IPS-11a (cell line): ENCODE data around the gene SLC37A3.

Source experiments
- H3K4me3 ChIP-seq: one replicate; pipeline ENCODE4 v1.5.1; 2013; ENCODE audit warnings: low read depth, low read length, control low read depth

Gene SLC37A3

DNA sequence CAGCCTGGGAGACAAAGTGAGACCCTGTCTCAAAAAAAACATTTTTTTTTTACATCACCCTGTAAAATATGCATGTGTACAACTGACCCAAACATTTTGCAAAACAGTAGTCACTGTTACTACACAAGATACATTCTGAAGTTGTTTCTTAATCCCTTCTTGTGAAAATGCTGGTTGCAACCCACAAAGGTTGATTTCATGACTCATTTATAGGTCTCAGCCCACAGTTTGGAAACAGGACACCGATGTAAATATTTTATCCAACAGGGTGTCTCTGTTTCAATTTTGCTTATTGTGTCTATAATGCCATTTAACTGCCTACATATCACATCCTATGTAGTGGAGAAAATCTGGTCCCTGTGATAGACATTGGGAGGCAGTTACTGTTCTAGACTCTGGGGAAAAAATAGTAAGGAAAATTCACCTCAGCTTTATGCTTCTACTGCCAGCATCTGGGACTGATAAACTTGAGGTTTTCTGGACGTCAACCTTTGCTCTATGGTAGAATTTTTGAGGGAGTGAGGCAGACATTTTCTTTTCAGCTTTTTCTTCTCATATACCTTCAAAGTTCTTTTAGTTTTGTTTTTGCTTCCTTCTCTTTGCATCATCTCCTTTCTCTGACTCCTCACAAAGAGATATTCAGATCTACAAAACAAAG is 4.0 kb upstream of the SLC37A3 start:
- H3K4me3 ChIP-seq, result no peak overlapping the region

DNA sequence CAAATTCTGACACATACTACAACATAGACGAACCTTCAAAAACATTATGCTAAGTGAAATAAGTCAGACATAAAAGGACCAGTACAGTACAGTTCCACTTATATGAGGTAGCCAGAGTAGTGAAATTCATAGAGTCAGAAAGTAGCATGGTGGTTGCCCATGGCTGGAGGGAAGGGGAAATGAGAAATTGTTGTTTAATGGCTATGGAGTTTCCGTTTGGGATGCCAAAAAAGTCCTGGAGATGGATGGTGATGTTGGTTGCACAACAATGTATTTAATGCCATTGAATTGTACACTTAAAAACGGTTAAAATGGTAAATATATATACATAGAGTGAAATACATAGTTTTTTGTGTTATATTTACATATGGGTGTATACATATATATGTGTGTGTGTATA is 2.1 kb upstream of the SLC37A3 start:
- H3K4me3 ChIP-seq, result no peak overlapping the region

DNA sequence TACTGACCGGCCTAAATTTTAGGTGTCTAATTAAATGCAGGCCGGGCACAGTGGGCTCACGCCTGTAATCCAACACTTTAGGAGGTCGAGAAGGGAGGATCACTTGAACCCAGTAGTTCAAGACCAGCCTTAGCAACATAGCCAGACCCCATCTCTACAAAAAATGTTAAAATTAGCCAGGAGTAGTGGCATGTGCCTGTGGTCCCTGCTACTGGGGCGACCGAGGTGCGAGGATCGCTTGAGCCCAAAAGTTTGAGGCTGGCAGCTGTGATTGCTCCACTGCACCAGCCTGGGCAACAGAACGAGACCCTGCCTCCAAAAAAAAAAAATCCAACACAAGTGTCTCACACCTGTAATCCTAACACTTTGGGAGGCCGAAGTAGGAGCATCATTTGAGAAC is 491 bp upstream of the SLC37A3 start:
- no peak overlapping the region for H3K4me3 ChIP-seq

DNA sequence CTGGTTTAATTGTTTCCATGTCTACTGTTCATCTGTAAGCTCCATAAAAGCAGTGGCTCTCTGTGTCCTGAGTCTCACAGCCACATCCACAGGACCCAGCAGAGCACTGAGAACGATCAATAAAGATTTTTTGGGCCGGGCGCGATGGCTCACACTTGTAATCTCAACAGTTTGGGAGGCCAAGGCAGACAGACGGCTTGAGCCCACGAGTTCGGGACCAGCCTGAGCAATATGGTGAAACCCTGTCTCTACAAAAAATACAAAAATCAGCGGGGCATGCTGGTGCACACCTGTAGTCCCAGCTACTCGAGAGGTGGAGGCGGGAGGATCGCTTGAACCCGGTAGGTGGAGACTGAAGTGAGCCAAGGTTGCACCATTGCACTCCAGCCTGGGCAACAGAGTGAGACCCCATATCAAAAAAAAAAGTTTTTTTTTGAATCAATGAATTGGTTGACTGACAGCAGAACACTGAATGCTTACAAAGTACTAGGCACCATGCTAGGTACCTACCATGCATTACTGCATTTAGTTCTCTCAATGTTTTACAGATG is 4.5 kb downstream of the SLC37A3 start:
- no peak overlapping the region for H3K4me3 ChIP-seq

DNA sequence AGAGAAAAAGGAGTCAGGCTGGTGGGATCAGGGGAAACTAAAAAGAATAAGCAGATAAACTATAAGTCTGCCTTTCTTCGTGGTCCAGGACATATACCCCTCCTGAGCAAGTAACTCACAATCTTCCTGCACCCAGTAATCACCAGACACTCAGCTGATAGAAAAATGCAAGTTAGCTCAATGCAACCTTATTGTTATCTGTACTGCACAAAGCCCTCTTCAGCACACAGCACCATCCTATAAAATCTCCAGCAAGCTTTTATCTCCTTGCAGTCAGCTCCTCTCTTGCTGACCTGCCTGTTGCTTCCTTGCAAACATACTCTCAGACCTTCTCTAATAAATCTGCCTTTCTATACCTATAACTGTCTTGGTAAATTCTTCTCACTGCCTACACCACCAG is 6.7 kb downstream of the SLC37A3 start:
- no peak overlapping the region for H3K4me3 ChIP-seq

DNA sequence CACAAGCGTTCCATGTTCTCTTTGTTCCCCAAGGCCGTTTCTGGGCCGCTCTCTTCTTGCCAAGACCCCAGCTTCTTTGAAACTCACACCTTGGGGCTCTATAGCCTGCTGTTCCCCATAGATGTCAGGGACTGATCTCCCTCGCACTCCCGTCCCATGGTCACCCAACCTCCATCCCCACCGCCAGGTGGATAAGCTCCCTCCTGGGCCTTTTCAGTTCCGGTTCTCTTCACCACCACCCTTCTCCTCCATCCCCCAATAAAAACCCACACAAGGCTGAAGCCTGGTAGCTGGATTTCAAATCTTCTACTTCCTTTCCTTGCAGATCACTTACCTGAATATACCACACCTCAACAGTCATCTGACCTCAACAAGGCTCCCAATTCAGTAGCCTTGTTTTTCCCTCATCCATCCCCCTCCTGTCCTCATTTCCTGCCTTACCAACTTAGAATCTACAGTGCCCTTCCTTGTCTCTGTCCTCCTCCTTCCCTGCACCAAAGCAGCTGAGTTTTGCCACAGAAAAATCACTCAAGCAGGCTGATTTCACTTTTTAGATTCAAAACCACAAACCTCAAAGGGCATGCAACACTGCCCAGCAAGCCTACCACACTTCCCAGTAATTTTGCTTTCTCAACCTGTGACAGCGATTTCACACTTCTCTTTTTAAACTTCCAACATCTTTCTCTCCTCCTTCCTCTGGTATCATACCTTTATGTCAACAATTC is 7.7 kb downstream of the SLC37A3 start:
- no peak overlapping the region for H3K4me3 ChIP-seq

DNA sequence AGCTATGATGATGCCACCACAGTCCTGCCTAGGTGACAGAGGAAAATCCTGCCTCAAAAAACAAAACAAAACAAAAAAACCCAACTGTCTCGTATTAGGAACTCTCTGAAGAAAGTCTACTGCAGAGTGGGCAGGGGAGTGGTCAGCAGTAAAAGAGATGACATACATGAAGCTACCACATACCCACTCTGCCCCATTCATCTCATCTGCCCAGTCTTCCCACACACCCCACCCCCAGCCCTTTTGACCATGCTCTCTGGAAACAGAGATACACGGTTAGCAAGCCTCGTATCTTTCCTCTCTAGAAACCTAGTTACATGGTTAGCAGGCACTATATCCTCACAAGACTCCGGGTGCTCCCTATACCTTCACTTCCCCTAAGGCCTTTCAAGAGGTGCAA is 8.3 kb downstream of the SLC37A3 start:
- H3K4me3 ChIP-seq, result no peak overlapping the region

DNA sequence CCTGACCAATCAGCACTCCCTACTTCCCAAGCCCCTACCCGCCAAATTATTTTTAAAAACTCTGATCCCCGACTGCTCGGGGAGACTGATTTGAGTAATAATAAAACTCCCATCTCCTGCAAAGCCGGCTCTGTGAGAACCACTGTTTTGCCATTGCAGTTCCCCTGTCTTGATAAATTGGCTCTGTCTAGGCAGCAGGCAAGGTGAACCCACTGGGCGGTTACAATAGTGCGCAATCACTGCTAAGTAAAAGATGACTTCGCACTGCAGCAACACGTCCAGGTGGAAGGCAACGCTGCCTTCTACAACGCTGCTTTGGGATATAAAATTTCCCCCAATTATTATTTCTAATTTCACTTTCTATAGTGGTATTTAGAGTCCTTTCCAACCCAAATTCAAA is 8.9 kb downstream of the SLC37A3 start:
- H3K4me3 ChIP-seq, result no peak overlapping the region

DNA sequence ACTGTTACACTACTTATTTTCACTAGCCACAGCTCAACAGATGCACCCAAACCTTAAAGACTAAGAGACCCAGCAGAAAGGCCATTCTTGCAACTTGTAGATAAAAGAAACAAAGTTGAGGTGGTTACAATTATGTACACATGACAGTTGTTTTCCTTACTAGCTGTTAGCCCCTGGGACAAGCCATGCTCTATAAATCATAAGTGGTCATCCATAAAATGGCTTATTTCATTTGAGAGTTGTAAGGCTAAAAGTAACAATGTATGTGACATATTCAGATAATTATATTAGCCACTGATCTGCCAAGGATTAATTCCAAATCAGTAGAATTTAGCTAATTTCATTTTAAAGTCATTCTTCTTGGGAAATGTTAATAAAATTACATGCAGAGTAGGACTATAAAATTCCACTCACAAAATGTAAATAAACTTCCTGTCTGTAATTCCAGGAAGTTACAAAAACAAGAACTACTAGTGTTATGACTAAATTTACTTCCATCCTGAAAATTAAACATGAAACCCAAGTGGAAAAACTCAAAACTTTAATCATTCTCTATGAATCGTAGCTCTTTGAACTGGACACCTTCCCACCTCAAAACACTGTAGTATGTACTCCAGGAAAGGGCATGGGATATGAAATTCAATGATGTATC is 13.3 kb downstream of the SLC37A3 start:
- no peak overlapping the region for H3K4me3 ChIP-seq

DNA sequence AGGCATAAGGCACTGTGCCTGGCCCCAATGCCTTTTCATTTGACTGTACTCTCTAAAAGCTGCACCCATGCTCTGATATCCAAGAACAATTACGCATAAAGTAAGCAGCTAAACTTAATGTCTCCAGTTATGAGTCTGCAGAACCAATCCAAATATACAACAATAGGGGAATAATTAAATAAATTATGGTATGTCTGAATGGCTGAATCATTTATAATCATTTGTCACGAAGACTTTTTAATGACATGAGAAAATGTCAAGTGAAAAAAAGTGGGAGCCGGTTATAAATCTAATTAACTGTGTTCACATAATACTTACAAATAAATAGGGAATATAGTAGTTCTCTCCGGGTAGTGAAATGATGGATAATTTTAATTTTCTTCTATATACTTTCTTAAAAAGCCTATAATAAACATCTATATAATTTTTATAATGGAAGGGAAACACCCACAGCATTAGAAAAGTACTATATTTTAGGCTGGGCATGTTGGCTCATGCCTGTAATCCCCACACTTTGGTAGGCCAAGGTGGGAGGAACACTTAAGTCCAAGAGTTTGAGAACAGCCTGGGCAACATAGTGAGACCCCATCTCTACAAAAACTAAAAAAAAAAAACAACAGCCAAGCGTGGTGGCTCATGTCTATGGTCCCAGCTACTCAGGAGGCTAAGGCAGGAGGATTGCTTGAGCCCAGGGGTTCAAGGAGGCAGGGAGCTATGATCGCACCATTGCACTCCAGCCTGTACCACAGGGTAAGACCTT is 14.2 kb downstream of the SLC37A3 start:
- no peak overlapping the region for H3K4me3 ChIP-seq

DNA sequence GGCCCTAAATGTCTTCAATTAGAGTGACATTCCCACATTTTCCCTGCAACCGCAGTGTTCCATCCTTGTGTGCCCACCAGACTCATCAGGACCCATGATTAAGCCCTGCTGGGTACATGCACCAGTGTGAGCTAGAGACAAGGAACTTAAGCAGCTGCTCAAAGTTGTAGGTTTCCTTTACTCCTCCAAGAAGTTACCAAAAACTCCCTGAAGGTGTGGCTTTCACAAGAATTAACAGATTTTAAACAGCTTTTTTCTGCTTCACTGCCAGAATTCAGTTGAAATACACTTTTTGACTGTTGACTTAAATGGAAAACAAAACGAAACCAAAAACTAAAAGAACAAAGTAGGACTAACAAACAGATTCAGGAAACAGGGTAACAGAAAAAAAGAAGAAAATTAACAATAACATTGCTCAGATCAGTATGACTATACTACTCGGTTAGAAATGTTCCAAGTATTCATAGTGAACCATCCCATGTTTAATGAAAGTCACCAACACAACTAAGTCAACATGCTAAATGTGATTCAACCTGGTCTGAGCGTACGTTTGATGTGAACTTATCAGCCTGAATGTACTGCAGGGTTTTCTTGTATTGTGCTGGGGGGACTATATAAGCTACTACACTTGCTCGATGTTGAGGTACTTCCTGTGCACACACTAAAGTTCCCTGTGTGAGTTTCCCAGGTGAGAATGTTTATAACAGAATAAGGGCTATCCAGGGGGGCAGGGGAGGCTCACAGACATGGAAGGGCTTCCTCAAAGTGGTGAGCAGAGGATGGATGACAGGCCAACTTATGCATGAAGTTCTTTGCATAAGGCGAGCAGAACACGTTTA is 22.2 kb downstream of the SLC37A3 start:
- H3K4me3 ChIP-seq, result no peak overlapping the region

DNA sequence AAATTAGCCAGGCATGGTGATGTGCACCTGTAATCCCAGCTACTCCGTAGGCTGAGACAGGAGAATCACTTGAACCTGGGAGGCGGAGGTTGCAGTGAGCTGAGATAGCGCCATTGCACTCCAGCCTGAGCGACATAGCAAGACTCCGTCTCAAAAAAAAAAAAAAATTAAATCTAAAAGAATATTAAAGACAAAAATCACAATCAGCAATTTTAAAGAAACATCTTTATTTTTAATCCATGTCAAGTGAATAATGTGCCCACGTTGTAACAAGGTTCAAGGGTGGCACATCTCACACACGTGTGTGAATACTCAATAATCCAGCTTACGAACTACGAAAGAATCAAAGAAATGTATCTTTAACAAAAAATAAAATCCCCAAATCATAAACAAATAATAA is 23.0 kb downstream of the SLC37A3 start:
- H3K4me3 ChIP-seq, result no peak overlapping the region

DNA sequence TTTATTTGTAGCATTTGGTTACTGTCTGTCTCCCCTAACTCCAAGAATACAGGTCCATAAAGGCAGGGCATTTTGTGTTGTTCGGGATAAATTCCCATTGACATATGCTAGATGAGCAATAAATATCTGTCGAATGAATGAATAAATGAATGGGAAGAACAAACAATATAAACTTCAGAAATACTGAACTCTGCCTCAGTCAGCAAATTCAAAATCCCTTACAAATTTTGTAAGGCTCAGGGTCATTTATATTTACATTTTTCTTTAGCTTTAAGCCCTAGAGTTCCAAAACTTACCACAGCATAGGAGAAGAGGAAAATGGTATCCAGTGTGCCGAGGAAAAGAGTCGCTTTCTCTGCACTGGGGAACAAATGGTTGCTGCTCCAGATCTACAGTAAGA is 29.0 kb downstream of the SLC37A3 start:
- H3K4me3 ChIP-seq, result no peak overlapping the region

DNA sequence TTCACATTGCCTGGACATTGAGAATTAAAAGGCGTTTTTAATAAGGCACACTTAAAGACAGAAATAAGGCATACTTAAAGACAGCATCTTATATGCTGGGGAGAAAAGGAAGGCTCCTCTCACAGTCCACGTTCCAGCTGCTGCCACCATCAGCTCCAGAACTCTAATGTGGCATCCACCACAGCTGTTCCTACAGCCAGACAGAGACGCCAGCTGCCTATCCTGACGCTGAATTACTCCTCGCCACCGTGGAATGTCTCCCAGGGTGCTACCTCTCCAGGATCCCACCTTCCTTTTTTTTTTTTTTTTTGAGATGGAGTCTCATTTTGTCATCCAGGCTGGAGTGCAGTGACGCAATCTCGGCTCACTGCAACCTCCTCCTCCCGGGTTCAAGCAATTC is 30.8 kb downstream of the SLC37A3 start:
- H3K4me3 ChIP-seq, result no peak overlapping the region

DNA sequence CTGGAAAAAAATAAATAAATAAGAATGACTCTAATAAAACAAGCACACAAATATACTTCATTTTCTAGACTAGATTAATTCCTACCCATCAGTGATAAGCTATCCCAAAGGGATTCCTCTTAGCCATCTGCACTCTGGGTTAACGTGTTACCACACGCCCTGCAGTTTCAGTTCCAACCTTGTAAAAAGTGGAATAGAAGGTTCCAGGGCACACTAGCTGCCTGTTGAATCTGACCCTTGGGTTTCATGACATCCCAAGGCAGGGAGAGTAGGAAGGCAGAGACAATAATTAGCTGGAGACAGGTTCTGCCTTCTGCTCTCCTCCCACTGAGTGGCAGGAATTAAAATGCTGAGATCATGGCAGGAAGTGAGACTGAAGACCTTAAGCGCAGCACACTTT is 33.5 kb downstream of the SLC37A3 start:
- no peak overlapping the region for H3K4me3 ChIP-seq

DNA sequence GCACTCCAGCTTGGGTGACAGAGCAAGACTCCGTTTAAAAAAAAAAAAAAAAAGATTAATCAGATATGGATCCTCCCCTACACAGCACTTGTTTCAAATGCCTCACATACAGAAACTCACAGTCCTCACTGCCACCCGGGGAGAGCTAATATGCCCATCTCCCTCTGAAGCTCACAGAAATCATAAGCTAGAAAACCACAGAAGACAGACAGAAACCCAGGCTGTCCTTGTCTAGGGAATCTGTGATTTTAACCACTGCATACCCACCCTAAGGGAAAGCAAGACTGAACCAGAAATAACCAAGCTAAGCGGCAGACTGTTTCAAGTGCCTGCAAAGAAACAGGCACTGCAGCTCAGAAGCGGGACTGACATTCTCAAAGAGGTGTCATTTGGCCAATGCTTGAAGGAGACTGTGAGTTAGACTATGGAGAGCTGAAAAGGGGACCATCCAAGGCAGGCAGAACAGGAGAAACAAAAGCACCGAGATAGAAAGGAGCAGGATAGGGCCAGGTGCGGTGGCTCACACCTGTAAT is 37.6 kb downstream of the SLC37A3 start:
- no peak overlapping the region for H3K4me3 ChIP-seq

DNA sequence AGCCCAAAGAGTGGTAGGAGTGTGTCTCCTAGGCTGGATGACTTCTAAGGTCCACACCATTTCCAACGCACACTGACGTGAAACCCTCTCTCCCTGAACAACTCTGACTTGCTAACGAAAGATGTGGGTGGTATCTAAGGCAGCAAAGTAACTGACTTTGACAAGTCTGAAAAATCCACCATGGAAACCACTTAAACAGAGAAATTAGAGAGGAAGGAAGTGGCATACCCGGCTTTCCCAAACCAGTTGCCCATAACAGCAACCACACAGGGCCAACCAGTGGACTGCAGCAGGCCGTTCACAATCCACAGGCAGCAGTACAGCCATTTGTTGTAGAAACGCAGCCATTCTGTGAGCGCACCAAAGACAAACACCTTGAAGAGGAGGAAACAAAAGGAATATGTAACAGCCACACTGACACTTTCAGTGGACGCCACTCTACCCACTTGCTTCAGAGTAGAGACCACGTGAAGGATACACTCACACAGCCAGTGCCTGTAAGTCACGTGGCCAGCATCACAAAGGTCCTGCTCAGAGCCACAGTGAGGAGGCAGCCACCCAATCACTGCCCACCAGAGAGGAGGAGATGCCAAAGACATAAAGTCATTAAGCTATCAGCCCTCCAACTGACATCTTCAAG is 39.8 kb downstream of the SLC37A3 start:
- H3K4me3 ChIP-seq, result no peak overlapping the region

DNA sequence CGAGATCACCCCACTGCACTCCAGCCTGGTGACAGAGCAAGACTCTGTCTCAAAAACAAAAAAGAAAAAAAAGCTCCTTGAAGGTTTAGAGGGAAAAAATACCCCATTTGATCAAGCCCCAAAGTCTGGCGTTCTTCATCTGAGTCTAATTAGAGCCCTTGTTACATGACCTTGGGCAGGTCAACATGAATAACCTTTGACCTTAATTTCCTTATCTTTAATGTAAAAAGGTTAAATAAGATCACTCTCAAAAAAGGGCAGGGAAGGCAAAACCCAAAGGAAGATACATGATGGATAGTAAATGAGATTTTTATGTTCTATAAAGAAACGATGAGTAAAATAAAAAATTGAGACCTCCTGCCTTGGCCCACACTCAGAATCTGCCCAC is 40.3 kb downstream of the SLC37A3 start:
- H3K4me3 ChIP-seq, result no peak overlapping the region

DNA sequence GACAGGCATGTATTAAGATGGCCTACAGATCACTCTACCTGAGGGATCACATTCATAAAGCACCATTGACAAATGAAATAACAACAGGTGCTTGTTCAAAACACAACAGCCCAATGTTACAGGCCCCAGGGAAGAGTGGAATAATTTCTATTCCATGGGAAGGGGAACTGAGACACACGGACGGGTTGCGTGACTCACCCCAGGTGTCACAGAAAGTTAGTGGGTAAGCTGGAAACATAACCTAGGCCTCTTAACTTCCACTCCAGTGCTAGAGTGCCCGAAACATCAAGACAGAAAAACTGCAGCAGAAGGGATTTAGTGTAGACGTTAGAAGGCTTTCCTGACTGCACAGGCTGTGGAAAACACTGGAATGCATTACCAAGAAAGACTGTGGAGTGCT is 48.3 kb downstream of the SLC37A3 start:
- no peak overlapping the region for H3K4me3 ChIP-seq
